NCI-H460 (cell line): ENCODE data around the gene ZNF672. TPM values are rescaled to one million over a fixed set of nuclear protein-coding genes. Genes with fewer than 3 reads are reported as not detected.
"Not testable (repeated sequence)": the region's sequence is repeated elsewhere in the genome, so short reads cannot be mapped to it uniquely, and the experiment has no call there.

ENCODE experiments used
- DNase-seq: peaks from one replicate; pipeline ENCODE4 v3.0.0-alpha.2; 2016; ENCODE audit warnings: low read depth; ENCODE audit errors: extremely low read depth
- small RNA-seq, 2 experiments: library from RNA; depleted of rRNA; stranded (forward); fragments of <200 nt; gene quantifications; one replicate each; pipeline ENCODE3, GENCODE V24; 2014
- total RNA-seq: library from RNA; depleted of rRNA; stranded (reverse); fragments of >200 nt; shearing (Covaris generic); gene quantifications from 2 replicates; pipeline ENCODE4 v1.2.3, GENCODE V29; 2014; rRNA removed

Gene ZNF672
- total RNA-seq, 1 experiment from 2014 or later, result 33.0 TPM

DNA sequence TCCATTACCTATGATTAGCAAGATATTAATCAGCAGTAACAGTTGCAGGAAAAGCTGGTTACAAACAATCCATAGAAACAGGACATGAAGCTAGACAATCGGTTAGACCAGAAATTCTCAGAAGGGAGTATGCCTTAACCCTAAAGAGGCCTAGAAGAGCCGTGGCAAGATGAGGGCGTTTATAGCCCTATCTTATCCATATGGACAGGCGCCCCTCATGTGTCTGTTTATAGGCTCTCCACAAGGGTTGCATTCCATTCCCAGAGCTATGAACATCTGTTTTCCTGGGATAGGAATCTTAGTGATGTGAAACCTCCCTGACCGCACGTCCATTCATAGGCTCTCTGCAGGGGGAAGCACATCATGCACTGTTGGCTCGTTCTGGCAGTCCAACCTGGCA, 44.4 kb downstream of the ZNF672 start:
- DNase-seq, result not testable (repeated sequence)

DNA sequence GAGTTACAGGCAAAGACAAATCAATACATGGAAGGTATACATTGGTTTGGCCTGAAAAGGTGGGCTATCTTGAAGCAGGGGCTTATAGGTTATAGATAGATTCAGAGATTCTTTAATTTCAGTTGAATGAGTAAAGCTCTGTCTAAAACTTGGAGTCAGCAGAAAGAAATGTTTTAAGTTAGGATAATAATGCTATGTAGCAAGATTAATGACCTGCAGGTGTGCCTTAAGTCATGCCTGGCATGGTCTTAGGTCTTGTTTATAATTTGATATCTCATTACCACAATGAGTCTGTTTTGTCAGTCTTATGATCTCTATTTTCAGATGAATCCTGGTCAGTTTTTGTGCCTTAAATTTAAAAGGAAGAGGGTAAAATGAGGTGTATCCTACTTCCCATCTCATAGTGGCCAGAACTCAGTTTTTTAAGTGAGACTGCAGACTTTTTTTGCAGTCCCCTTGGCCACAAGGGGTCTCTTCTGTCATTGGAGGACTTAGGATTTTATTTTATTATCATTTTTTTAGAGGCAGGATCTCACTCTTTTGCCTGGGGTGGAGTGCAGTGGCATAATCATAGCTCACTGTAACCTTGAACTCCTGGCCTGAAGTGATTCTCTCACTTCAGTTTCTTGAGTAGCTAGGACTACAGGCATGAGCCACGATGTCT, 46.7 kb downstream of the ZNF672 start:
- no peak for DNase-seq

DNA sequence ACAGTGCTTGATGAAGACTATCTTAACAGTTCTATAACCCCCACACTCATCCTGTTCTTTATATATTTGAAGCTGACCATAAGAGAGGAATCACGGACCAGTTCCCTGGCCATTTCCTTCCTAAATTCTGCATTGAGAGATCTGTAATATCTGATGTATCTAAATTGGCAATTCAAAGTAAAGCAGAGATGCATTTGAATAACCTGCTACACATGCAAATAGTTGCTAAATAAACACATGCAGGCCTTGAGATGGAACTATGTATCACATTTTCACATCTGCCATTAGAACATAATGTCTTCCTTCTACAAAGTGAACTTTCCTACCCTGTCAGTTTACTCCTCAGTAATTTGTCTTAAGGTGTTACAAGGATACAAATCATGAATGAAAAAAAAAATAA, 47.6 kb downstream of the ZNF672 start:
- DNase-seq, result no peak

DNA sequence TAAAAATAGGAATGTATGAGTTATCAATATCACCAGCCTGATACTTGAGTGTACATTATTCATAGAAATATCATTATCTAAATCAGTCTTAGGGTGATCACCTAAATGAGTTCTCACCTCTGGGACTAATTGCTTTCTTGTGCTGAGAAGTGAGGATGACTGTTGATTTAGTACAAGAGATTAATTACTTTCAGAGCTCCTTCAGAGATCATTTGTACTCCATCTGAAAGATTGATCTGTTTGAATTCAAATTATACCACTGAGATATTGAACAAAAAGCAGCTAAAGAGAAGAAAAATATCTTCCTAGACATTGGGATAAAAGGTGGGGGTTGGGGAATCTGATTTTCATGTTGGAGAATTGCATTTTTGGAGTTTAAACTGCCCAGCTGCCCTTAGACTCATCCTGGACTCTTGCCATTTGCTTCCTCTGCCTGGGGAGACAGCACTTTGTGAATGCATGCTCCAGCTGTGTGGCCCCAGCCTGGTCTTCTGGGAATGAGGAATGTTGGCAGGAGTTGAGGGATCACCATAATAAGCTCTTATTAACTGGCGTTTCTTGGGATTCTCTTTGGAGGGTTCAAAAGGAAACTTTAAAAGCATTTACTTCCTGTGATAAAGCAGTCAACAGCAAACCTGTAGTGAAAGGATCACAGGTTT, 48.3 kb downstream of the ZNF672 start:
- DNase-seq, result no peak

DNA sequence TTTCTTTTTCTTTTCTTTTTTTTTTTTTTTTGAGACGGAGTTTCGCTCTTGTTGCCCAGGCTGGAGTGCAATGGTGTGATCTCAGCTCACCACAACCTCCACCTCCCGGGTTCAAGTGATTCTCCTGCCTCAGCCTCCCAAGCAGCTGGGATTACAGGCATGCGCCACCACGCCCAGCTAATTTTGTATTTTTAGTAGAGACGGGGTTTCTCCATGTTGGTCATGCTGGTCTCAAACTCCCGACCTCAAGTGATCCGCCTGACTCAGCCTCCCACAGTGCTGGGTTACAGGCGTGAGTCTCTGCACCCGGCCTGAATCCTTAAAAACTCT, 51.9 kb downstream of the ZNF672 start:
- not testable (repeated sequence) for DNase-seq

DNA sequence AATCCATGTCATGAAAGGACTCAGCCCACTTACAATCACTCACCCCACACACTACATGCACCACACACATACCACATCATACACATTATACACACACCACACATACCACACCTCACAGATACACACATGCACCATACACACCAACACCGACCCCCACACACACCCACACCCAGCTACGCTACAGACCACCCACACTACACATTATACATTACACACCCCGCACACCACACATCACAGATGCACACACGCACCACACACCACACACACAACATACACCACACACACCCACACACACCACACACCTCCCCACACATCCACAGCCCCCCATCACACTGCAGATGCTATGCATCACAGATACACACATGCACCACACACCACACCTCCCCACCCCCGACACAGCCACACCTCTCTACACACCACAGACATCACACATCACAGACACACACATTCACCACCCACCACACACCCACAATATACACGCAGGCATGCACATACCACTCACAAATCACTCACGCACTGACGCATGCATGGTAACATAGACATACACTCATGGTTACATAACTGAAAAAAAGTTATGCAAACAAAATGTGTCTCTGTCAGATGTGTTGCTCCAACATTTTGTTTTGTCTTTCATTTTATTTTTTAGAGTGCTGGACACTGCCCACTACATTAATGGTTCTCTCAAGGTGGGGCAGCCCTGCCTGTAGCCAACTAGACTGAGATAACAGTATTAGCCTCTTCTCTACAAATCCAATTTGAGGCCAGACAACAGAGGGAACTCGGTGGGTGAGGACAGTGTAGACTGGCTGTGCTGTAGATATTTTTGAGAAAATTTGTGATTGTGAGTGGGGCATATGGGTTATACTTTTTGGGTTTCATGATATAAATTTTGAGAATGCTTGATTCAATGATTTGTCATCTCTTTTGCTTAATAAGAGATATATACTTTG, 52.8 kb downstream of the ZNF672 start:
- DNase-seq, result no peak

DNA sequence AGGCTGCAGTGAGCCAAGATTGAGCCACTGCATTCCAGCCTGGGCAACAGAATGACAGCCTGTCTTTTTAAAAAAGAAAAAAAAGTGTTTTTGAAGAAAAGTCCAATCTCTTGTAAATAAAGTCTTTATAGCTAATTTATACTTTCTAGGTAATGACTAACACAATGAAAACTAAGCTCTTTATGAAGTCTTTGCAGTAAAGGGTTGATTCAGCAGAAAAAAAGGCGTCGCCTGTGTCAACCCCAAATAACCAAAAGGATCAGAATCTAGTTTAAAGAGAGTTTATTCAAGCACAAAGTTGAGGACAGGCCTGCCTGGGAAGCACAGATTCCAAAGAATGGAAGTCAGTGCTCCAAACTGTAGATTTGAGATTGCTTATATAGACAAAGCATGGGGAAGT, 53.7 kb downstream of the ZNF672 start:
- no peak for DNase-seq

DNA sequence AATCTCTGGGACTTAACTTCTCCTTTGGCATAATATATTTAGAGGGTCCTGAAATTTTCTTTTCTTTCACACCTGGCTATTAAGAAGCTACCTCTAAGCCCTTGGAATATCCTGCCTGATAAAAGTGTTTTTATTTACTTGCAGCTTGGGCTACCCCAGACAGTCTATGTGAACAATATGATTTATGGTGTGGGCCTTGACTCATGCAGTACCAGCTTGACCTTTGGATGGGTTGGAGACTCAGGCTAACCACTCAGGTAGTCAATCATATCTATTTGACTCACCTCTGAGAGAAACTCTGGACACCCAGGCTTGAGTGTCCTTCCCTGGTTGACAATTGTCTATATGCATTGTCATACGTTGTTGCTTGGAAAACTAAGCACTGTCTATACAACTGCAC, 54.6 kb downstream of the ZNF672 start:
- DNase-seq, result no peak

DNA sequence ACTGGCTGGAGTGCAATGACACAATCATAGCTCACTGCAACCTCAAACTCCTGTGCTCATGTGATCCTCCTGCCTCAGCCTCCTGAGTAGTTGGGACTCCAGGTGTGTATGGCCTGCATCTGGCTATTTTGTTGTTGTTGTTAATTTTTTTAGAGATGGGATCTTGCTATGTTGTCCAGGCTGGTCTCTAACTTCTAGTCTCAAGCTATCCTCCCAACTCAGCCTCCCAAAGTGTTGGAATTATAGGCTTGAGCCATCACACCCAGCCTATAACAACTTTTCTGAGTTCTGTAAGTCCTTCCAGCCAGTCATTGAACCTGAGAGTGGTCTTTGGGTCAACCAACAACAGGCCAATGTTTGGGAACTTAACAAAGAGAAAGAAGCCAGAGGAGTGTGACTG, 56.8 kb downstream of the ZNF672 start:
- no peak for DNase-seq

DNA sequence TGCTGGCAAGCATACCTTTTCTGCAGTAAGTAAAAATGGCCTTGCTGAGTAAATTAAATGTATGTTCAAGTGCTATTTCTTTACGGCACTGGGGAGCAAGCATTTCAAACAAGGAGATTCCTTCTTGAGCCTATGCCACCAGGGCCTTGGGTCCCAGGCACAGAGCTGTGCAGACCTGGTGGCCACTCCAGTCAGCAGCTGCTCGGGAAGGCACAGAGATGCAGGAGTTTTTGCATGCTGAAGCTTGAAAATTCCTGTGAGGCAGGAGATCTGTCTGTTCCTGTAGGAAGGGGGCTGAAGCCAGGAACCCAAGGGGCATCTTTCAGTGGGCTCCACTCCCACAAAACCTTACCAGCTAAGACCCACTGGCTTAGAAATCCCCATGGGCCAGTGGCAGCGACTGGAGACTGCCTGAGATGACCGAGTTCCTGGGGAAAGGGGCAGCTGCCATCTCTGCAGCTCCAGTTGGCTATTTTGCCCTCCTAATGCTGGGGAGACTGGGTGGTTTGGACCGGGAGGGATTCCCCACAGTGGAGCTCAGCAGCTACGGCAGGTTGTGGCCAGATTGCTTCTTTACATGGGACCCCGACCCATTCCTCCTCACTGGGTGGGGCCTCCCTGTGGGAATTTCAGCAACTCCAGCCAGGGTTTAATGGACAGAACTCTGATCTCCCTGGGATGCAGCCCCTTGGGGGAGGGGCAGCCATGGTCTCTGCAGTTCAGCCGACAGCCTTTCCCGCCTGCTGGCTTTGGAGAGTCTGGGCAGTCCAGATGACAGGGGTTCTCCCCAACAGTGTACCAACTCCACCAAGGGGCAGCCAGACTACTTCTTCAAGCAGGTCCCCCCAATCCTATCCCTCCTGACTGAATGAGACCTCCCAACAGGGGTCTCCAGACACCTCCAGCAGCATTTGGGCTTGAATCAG, 59.7 kb downstream of the ZNF672 start:
- no peak for DNase-seq

Small RNAs within 50 kb of the gene (small RNA-seq; reads per million reads assigned to genes)
- gene MIR3124, result 0 reads per million in 2 experiments

Other genes starting within 250 kb of the ZNF672 start
- not detected in 2 replicates for gene OR2T10, start 240.5 kb upstream of the ZNF672 start, total RNA-seq
- not detected in 2 replicates for gene OR2T11, start 203.1 kb upstream of the ZNF672 start, total RNA-seq
- not detected in 2 replicates for gene OR2T35, start 192.9 kb upstream of the ZNF672 start, total RNA-seq
- gene OR2T27, start 182.7 kb upstream of the ZNF672 start, total RNA-seq, result not detected in 2 replicates
- gene OR14I1, start 135.5 kb upstream of the ZNF672 start, total RNA-seq, result not detected in 2 replicates
- not detected in 2 replicates for gene LYPD8, start 82.5 kb upstream of the ZNF672 start, total RNA-seq
- 20.5 and 23.6 TPM in 2 replicates for gene SH3BP5L, start 12.3 kb upstream of the ZNF672 start, total RNA-seq
- 34.6 and 40.2 TPM in 2 replicates for gene ZNF692, start 20.9 kb downstream of the ZNF672 start, total RNA-seq
- 4.1 and 7.5 TPM in 2 replicates for gene PGBD2, start 68.0 kb downstream of the ZNF672 start, total RNA-seq